HAP-1 (cell line): ENCODE results near the gene PTCD2.

ENCODE experiments used
- DNase-seq, 2 experiments: peaks; one replicate each; pipeline ENCODE4 v3.0.0-alpha.2; 2016 to 2020; ENCODE audit warnings: low spot score in 2 of 2
- H3K27me3 ChIP-seq: fragments of 250-450 bp; sonication (Bioruptor Pico); 2 replicates; pipeline ENCODE4 v1.5.1; 2020; ENCODE audit warnings: low read depth, mild to moderate bottlenecking, moderate library complexity
- H3K36me3 ChIP-seq: fragments of 250-450 bp; sonication (Bioruptor Pico); replicated peaks from 2 replicates; pipeline ENCODE4 v1.5.1; 2020; ENCODE audit warnings: mild to moderate bottlenecking
- H3K4me1 ChIP-seq: fragments of 250-450 bp; sonication (Bioruptor Pico); 2 replicates; pipeline ENCODE4 v1.5.1; 2020; ENCODE audit warnings: mild to moderate bottlenecking
- H3K4me3 ChIP-seq: fragments of 250-450 bp; sonication (Bioruptor Pico); 2 replicates; pipeline ENCODE4 v1.5.1; 2020; ENCODE audit warnings: mild to moderate bottlenecking, moderate library complexity
- H3K9me3 ChIP-seq: fragments of 250-450 bp; sonication (Bioruptor Pico); 2 replicates; pipeline ENCODE4 v1.5.1; 2020; ENCODE audit warnings: mild to moderate bottlenecking, moderate library complexity
- in situ Hi-C: fragments of 300-500 bp; cut with MboI; formaldehyde crosslinking; loops from 3 replicates; pipeline ENCODE4 v1.14.3; 2020; ENCODE audit warnings: low sequenced_read_pairs, inconsistent platforms, mixed read lengths

PTCD2 gene

GRCh38 chr5:72337159-72337558 lies 17.0 kb downstream of the PTCD2 start:
- no peak for DNase-seq
- H3K4me3 ChIP-seq = no peak overlapping the region
- peaks cover 16% of the 10 kb centered on the region for H3K4me1 ChIP-seq
- H3K27me3 ChIP-seq = no peaks in the 10 kb centered on the region
- peaks cover 36% of the 10 kb centered on the region for H3K36me3 ChIP-seq
- H3K9me3 ChIP-seq = no peaks in the 10 kb centered on the region
- in situ Hi-C loops = no loop called here

GRCh38 chr5:72338689-72339209 lies 18.6 kb downstream of the PTCD2 start:
- no peaks in the 10 kb centered on the region for H3K27me3 ChIP-seq
- in situ Hi-C loops = no loop called here
- peak in 1 of 2 experiments; percentile 27 for DNase-seq
- no peaks in the 10 kb centered on the region for H3K9me3 ChIP-seq
- no peak overlapping the region for H3K4me3 ChIP-seq
- peaks cover 37% of the 10 kb centered on the region for H3K36me3 ChIP-seq
- H3K4me1 ChIP-seq = peaks cover 16% of the 10 kb centered on the region

- in situ Hi-C loops = no loop called here
- DNase-seq = no peak
- no peaks in the 10 kb centered on the region for H3K9me3 ChIP-seq
- H3K4me3 ChIP-seq = no peak overlapping the region
- no peaks in the 10 kb centered on the region for H3K27me3 ChIP-seq
- peaks cover 14% of the 10 kb centered on the region for H3K36me3 ChIP-seq
- H3K4me1 ChIP-seq = no peaks in the 10 kb centered on the region
Measured at GRCh38 chr5:72346398-72346797, 26.2 kb downstream of the PTCD2 start.

GRCh38 chr5:72347801-72348308 lies 27.7 kb downstream of the PTCD2 start:
- DNase-seq = no peak
- Histone ChIP-seq H3K4me1 (no peaks in the 10 kb centered on the region), H3K9me3 (no peaks in the 10 kb centered on the region), H3K4me3 (no peak overlapping the region), H3K27me3 (no peaks in the 10 kb centered on the region), H3K36me3 (peaks cover 13% of the 10 kb centered on the region)
- in situ Hi-C loops = no loop called here

- DNase-seq = no peak
- in situ Hi-C loops = loop anchor here (25.0 kb wide), 1 partner anchor 461 kb away; the partner anchor contains the start of gene TNPO1
- H3K4me3 ChIP-seq = no peak overlapping the region
- no peaks in the 10 kb centered on the region for H3K9me3 ChIP-seq
- H3K27me3 ChIP-seq = no peaks in the 10 kb centered on the region
- 0 out of 2 replicates have a peak, but pooled peaks cover 3% of the 10 kb centered on the region for H3K4me1 ChIP-seq
- peaks cover 6% of the 10 kb centered on the region for H3K36me3 ChIP-seq
Measured at GRCh38 chr5:72351376-72351775, 31.2 kb downstream of the PTCD2 start.

- H3K27me3 ChIP-seq = no peaks in the 10 kb centered on the region
- 0 out of 2 replicates have a peak, but pooled peaks cover 3% of the 10 kb centered on the region for H3K4me1 ChIP-seq
- H3K36me3 ChIP-seq = peaks cover 6% of the 10 kb centered on the region
- in situ Hi-C loops = loop anchor here (25.0 kb wide), 1 partner anchor 460 kb away; the partner anchor contains the start of gene TNPO1
- no peak for DNase-seq
- no peaks in the 10 kb centered on the region for H3K9me3 ChIP-seq
- no peak overlapping the region for H3K4me3 ChIP-seq
Measured at GRCh38 chr5:72352616-72353015, 32.4 kb downstream of the PTCD2 start.

GRCh38 chr5:72353046-72353445 lies 32.9 kb downstream of the PTCD2 start:
- no peak for DNase-seq

GRCh38 chr5:72355706-72356299 lies 35.6 kb downstream of the PTCD2 start:
- DNase-seq = peak in 1 of 2 experiments; percentile 30
- in situ Hi-C loops = loop anchor here (25.0 kb wide), 1 partner anchor 456 kb away; the partner anchor contains the start of gene TNPO1
- no peaks in the 10 kb centered on the region for H3K27me3 ChIP-seq

More at GRCh38 chr5:72353046-72353445, 32.9 kb downstream of the PTCD2 start:
- no peaks in the 10 kb centered on the region for H3K27me3 ChIP-seq
- H3K9me3 ChIP-seq = no peaks in the 10 kb centered on the region
- no peak overlapping the region for H3K4me3 ChIP-seq
- in situ Hi-C loops = loop anchor here (25.0 kb wide), 1 partner anchor 459 kb away; the partner anchor contains the start of gene TNPO1
- peaks cover 6% of the 10 kb centered on the region for H3K36me3 ChIP-seq
- 0 out of 2 replicates have a peak, but pooled peaks cover 3% of the 10 kb centered on the region for H3K4me1 ChIP-seq

GRCh38 chr5:72356361-72356760 lies 36.2 kb downstream of the PTCD2 start:
- Histone ChIP-seq H3K4me3 (no peak overlapping the region), H3K36me3 (peaks cover 17% of the 10 kb centered on the region), H3K9me3 (no peaks in the 10 kb centered on the region), H3K4me1 (0 out of 2 replicates have a peak, but pooled peaks cover 3% of the 10 kb centered on the region), H3K27me3 (no peaks in the 10 kb centered on the region)
- in situ Hi-C loops = loop anchor here (25.0 kb wide), 1 partner anchor 456 kb away; the partner anchor contains the start of gene TNPO1
- no peak for DNase-seq

More at GRCh38 chr5:72355706-72356299, 35.6 kb downstream of the PTCD2 start:
- Histone ChIP-seq H3K9me3 (no peaks in the 10 kb centered on the region), H3K36me3 (peaks cover 12% of the 10 kb centered on the region), H3K4me3 (no peak overlapping the region), H3K4me1 (0 out of 2 replicates have a peak, but pooled peaks cover 3% of the 10 kb centered on the region)

- H3K27me3 ChIP-seq = no peaks in the 10 kb centered on the region
- no peak overlapping the region for H3K4me3 ChIP-seq
- no peak for DNase-seq
- in situ Hi-C loops = loop anchor here (25.0 kb wide), 1 partner anchor 453 kb away; the partner anchor contains the start of gene TNPO1
- no peaks in the 10 kb centered on the region for H3K9me3 ChIP-seq
- peaks cover 22% of the 10 kb centered on the region for H3K36me3 ChIP-seq
- peaks cover 9% of the 10 kb centered on the region for H3K4me1 ChIP-seq
Measured at GRCh38 chr5:72358925-72359324, 38.8 kb downstream of the PTCD2 start.

GRCh38 chr5:72359886-72360285 lies 39.7 kb downstream of the PTCD2 start:
- H3K36me3 ChIP-seq = peaks cover 22% of the 10 kb centered on the region
- H3K4me1 ChIP-seq = peaks cover 7% of the 10 kb centered on the region
- DNase-seq = no peak
- H3K9me3 ChIP-seq = no peaks in the 10 kb centered on the region
- no peak overlapping the region for H3K4me3 ChIP-seq
- no peaks in the 10 kb centered on the region for H3K27me3 ChIP-seq
- in situ Hi-C loops = loop anchor here (25.0 kb wide), 1 partner anchor 452 kb away; the partner anchor contains the start of gene TNPO1

GRCh38 chr5:72363166-72363802 lies 43.1 kb downstream of the PTCD2 start:
- Histone ChIP-seq H3K4me1 (peaks cover 7% of the 10 kb centered on the region), H3K4me3 (no peak overlapping the region), H3K27me3 (no peaks in the 10 kb centered on the region), H3K9me3 (no peaks in the 10 kb centered on the region), H3K36me3 (peaks cover 20% of the 10 kb centered on the region)
- in situ Hi-C loops = loop anchor here (25.0 kb wide), 1 partner anchor 449 kb away; the partner anchor contains the start of gene TNPO1
- DNase-seq = peak; percentile 54 to 57

- Histone ChIP-seq H3K4me1 (peaks cover 7% of the 10 kb centered on the region), H3K4me3 (no peak overlapping the region), H3K27me3 (no peaks in the 10 kb centered on the region), H3K9me3 (no peaks in the 10 kb centered on the region), H3K36me3 (peaks cover 13% of the 10 kb centered on the region; the same call in 1 of the 2 replicates)
- in situ Hi-C loops = loop anchor here (25.0 kb wide), 1 partner anchor 448 kb away; the partner anchor contains the start of gene TNPO1
- DNase-seq = no peak
Measured at GRCh38 chr5:72364171-72364570, 44.0 kb downstream of the PTCD2 start.
